HCT116 (cell line): ENCODE measurements around the gene PRSS1. TPM values are rescaled to one million over a fixed set of nuclear protein-coding genes. Genes with fewer than 3 reads are reported as not detected.

ENCODE experiments used
- ATAC-seq: fragments of 200-7000 bp; cut with Tn5 transposase; 2 replicates; pipeline ENCODE4 v1.9.1; 2020; ENCODE audit warnings: mild to moderate bottlenecking, moderate library complexity
- BruUV-seq: library from RNA; stranded (reverse); fragments of 400-500 nt; replicated peaks from 2 replicates; lab custom pipeline; 2021; lab: Mats Ljungman, UMichigan
- CTCF ChIA-PET: fragments of 300-600 bp; sonication (Branson Sonifier 250); formaldehyde crosslinking; loops from one replicate; lab custom pipeline; 2021; ENCODE audit warnings: antibody characterized with exemption; lab: Charles Lee
- POLR2A ChIA-PET: fragments of 300-600, 350-600 bp; sonication (Branson Sonifier 250); formaldehyde crosslinking; loops from one replicate; lab custom pipeline; 2021; ENCODE audit warnings: antibody characterized with exemption; lab: Charles Lee
- RAD21 ChIA-PET, 2 experiments: fragments of 300-600 bp; sonication (Branson Sonifier 250); formaldehyde crosslinking; loops; one replicate each; lab custom pipeline; 2023; ENCODE audit warnings: low total read pairs in 2 of 2; ENCODE audit not compliant: uncharacterized antibody in 2 of 2, unreplicated experiment in 2 of 2, low non-redundant PET in 1 of 2; lab: Charles Lee
- DNase-seq: peaks from one replicate; pipeline ENCODE4 v3.0.0-alpha.2; 2010; ENCODE audit warnings: low read depth, low spot score
- H2AFZ ChIP-seq: fragments of 200-600 bp; shearing (Covaris generic), sonication (generic); 2 replicates; pipeline ENCODE4 v1.6.1; 2017; ENCODE audit warnings: low read depth, mixed run types, mixed read lengths, antibody characterized with exemption, low read length; ENCODE audit not compliant: poor library complexity, severe bottlenecking
- H3K27ac ChIP-seq: 2 replicates; pipeline ENCODE4 v1.5.1; 2012; ENCODE audit warnings: low read depth, low read length
- H3K27me3 ChIP-seq: fragments of 200-600 bp; sonication (generic); 2 replicates; pipeline ENCODE4 v1.6.1; 2016; ENCODE audit warnings: mixed run types, low read length, mixed read lengths; ENCODE audit not compliant: insufficient read depth
- H3K36me3 ChIP-seq, 2 experiments: fragments of 200-500 bp in 1 of 2; fragments of 200-600 bp in 1 of 2; sonication (Bioruptor generic) in 1 of 2; sonication (generic) in 1 of 2; 2 replicates each; pipeline versions ENCODE4 v1.5.1 to v1.6.1; 2014 to 2016; ENCODE audit warnings: low read length in 2 of 2, inconsistent platforms in 1 of 2, mixed read lengths in 1 of 2, mixed run types in 1 of 2; ENCODE audit not compliant: insufficient read depth in 2 of 2, control insufficient read depth in 1 of 2
- H3K4me1 ChIP-seq, 2 experiments: fragments of 200-600 bp in 1 of 2; sonication (generic) in 1 of 2; 2 replicates each; pipeline versions ENCODE4 v1.5.1 to v1.6.1; 2012 to 2017; ENCODE audit warnings: low read length in 2 of 2, inconsistent platforms in 1 of 2, mild to moderate bottlenecking in 1 of 2, mixed read lengths in 1 of 2, mixed run types in 1 of 2, moderate library complexity in 1 of 2; ENCODE audit not compliant: insufficient read depth in 2 of 2, control insufficient read depth in 1 of 2
- H3K4me2 ChIP-seq: fragments of 200-600 bp; sonication (generic); 2 replicates; pipeline ENCODE4 v1.6.1; 2017; ENCODE audit warnings: mixed run types, low read length, mixed read lengths
- H3K4me3 ChIP-seq, 2 experiments: fragments of 200-600 bp in 1 of 2; sonication (generic) in 1 of 2; replicated peaks in 1 of 2; 2 replicates each; pipeline ENCODE4 v1.5.1; 2011 to 2016; ENCODE audit warnings: low read length in 2 of 2, control low read depth in 1 of 2, low read depth in 1 of 2, mild to moderate bottlenecking in 1 of 2, mixed read lengths in 1 of 2, mixed run types in 1 of 2
- H3K79me2 ChIP-seq: fragments of 200-600 bp; sonication (generic); 2 replicates; pipeline ENCODE4 v1.6.1; 2017; ENCODE audit warnings: mild to moderate bottlenecking, mixed run types, low read length, moderate library complexity, mixed read lengths; ENCODE audit not compliant: insufficient read depth
- H3K9ac ChIP-seq: fragments of 200-600 bp; sonication (generic); 2 replicates; pipeline ENCODE4 v1.6.1; 2016; ENCODE audit warnings: low read length, mixed read lengths
- H3K9me2 ChIP-seq: fragments of 200-600 bp; sonication (generic), shearing (Covaris generic); 2 replicates; pipeline ENCODE4 v1.6.1; 2017; ENCODE audit warnings: mixed run types, mild to moderate bottlenecking, moderate library complexity; ENCODE audit not compliant: insufficient read depth
- H3K9me3 ChIP-seq, 2 experiments: fragments of 200-500 bp in 1 of 2; fragments of 200-600 bp in 1 of 2; sonication (Bioruptor generic) in 1 of 2; sonication (generic) in 1 of 2; 2 replicates each; pipeline ENCODE4 v1.6.1; 2014 to 2017; ENCODE audit warnings: low read length in 2 of 2, mixed read lengths in 2 of 2, inconsistent platforms in 1 of 2, low read depth in 1 of 2, mild to moderate bottlenecking in 1 of 2, mixed run types in 1 of 2, moderate library complexity in 1 of 2; ENCODE audit not compliant: control insufficient read depth in 1 of 2, insufficient read depth in 1 of 2
- H4K20me1 ChIP-seq: fragments of 200-600 bp; sonication (generic), shearing (Covaris generic); 2 replicates; pipeline ENCODE4 v1.6.1; 2017; ENCODE audit warnings: mixed run types, mild to moderate bottlenecking, moderate library complexity; ENCODE audit not compliant: insufficient read depth
- CTCF ChIP-seq, 3 experiments: fragments of 200-600 bp in 1 of 3; sonication (generic) in 1 of 3; IDR thresholded peaks in 2 of 3; conservative IDR thresholded peaks in 1 of 3; 2 replicates each; pipeline ENCODE4 v1.5.1; 2012 to 2017; ENCODE audit warnings: low read depth in 2 of 3, low read length in 2 of 3, antibody characterized with exemption in 1 of 3, borderline replicate concordance in 1 of 3, control low read depth in 1 of 3, mild to moderate bottlenecking in 1 of 3, mixed read lengths in 1 of 3, mixed run types in 1 of 3, moderate library complexity in 1 of 3; ENCODE audit not compliant: insufficient read depth in 1 of 3
- EGR1 ChIP-seq: IDR thresholded peaks from 2 replicates; pipeline ENCODE4 v1.6.1; 2012; ENCODE audit warnings: low read depth
- ELF1 ChIP-seq: IDR thresholded peaks from 2 replicates; pipeline ENCODE4 v1.6.1; 2012; ENCODE audit warnings: low read depth, borderline replicate concordance
- EZH2phosphoT487 ChIP-seq: fragments of 200-600 bp; IDR thresholded peaks from 2 replicates; pipeline ENCODE4 v1.6.1; 2018; ENCODE audit warnings: antibody characterized with exemption, borderline replicate concordance
- FOSL1 ChIP-seq: IDR thresholded peaks from 2 replicates; pipeline ENCODE4 v1.6.1; 2012; ENCODE audit warnings: low read depth
- JUND ChIP-seq: IDR thresholded peaks from 2 replicates; pipeline ENCODE4 v1.6.1; 2012
- REST ChIP-seq: IDR thresholded peaks from 2 replicates; pipeline ENCODE4 v1.6.1; 2012; ENCODE audit warnings: low read depth
- SIN3A ChIP-seq: IDR thresholded peaks from 2 replicates; pipeline ENCODE4 v1.6.1; 2012; ENCODE audit warnings: low read depth
- SP1 ChIP-seq: IDR thresholded peaks from 2 replicates; pipeline ENCODE4 v1.6.1; 2012; ENCODE audit warnings: low read depth
- SRF ChIP-seq: IDR thresholded peaks from 2 replicates; pipeline ENCODE4 v1.6.1; 2012; ENCODE audit warnings: low read depth
- ZFX ChIP-seq: fragments of 450-650 bp; IDR thresholded peaks from 2 replicates; pipeline ENCODE4 v1.6.1; 2017
- intact Hi-C: fragments of 100-400 bp; cut with micrococcal nuclease; formaldehyde crosslinking; loops from 2 replicates; pipeline ENCODE4 v1.10.0; 2022
- total RNA-seq: library from RNA; stranded (reverse); gene quantifications from one replicate; pipeline ENCODE4 v1.2.1, GENCODE V29; 2021; ENCODE audit not compliant: unreplicated experiment

Gene PRSS1
- total RNA-seq, 1 experiment from 2014 or later, result 14.6 TPM

- no peaks in the 10 kb centered on the region for H3K27me3 ChIP-seq
- peaks cover 0 to 5% of the 10 kb centered on the region in 2 experiments; a peak in 1 of 4 replicates for H3K4me1 ChIP-seq
- no peak overlapping the region for H2AFZ ChIP-seq
- H4K20me1 ChIP-seq, result no peaks in the 10 kb centered on the region
- H3K27ac ChIP-seq, result no peak overlapping the region
- DNase-seq (no peak), ATAC-seq (no peak)
- H3K4me3 ChIP-seq, result no peak overlapping the region
- no peaks in the 10 kb centered on the region for H3K9me2 ChIP-seq
- H3K9me3 ChIP-seq, result no peaks in the 10 kb centered on the region
- H3K4me2 ChIP-seq, result no peak overlapping the region
- intact Hi-C loops, result loop anchor here (5.0 kb wide), 1 partner anchor 267 kb away; no protein-coding TSS in a partner anchor
- H3K9ac ChIP-seq, result no peak overlapping the region
- CTCF ChIA-PET, result interaction anchor here (0.7 to 4.7 kb wide), 6 partner anchors 71 to 286 kb away, joined by 3 to 166 read pairs (median 21); no protein-coding TSS in a partner anchor
- no peak for TF ChIP-seq REST
- TF ChIP-seq, all 23 proteins: peak for 0
- H3K36me3 ChIP-seq, result no peaks in the 10 kb centered on the region
- ChIA-PET POLR2A (no interaction called here), RAD21 (no interaction called here)
- H3K79me2 ChIP-seq, result no peaks in the 10 kb centered on the region
- no TSS peak for BruUV-seq
Measured at GRCh38 chr7:142784716-142785115, 35.4 kb downstream of the PRSS1 start.

GRCh38 chr7:142785841-142786250, 36.6 kb downstream of the PRSS1 start:
- RAD21 ChIA-PET, result no interaction called here
- no peaks in the 10 kb centered on the region for H3K79me2 ChIP-seq
- POLR2A ChIA-PET, result no interaction called here
- no peak overlapping the region for H2AFZ ChIP-seq
- no TSS peak for BruUV-seq
- no peaks in the 10 kb centered on the region for H3K36me3 ChIP-seq
- H3K9ac ChIP-seq, result no peak overlapping the region
- H3K27me3 ChIP-seq, result no peaks in the 10 kb centered on the region
- H3K4me3 ChIP-seq, result no peak overlapping the region
- no peaks in the 10 kb centered on the region for H3K9me2 ChIP-seq
- intact Hi-C loops, result no loop called here
- H4K20me1 ChIP-seq, result no peaks in the 10 kb centered on the region
- CTCF ChIA-PET, result interaction anchor here (0.8 to 4.7 kb wide), 2 partner anchors 26 to 153 kb away, joined by 3 to 166 read pairs; no protein-coding TSS in a partner anchor
- ATAC-seq, result no peak
- no peak overlapping the region for H3K4me2 ChIP-seq
- H3K4me1 ChIP-seq, result peaks cover 0 to 5% of the 10 kb centered on the region in 2 experiments; a peak in 1 of 4 replicates
- H3K9me3 ChIP-seq, result no peaks in the 10 kb centered on the region
- DNase-seq, result no peak
- H3K27ac ChIP-seq, result no peak overlapping the region
- TF ChIP-seq EGR1 (no peak), CTCF (IDR thresholded peaks at IDR 0.05 in 2 of 3, conservative IDR thresholded peaks at IDR 0.05 in 1 of 3; ENCODE audit: borderline replicate concordance in 1 of 3, insufficient read depth in 1 of 3, low read depth in 2 of 3, low read length in 2 of 3) (no peak), FOSL1 (no peak), REST (no peak), JUND (no peak), EZH2phosphoT487 (no peak), SIN3A (no peak), ZFX (no peak), SRF (no peak), SP1 (no peak), ELF1 (no peak)
